Keratinocyte (primary cell): Measurements from ENCODE around the gene CPAMD8.

Experiments used
- EZH2 ChIP-seq: IDR thresholded peaks from one replicate; pipeline ENCODE4 v1.6.1; 2012; ENCODE audit warnings: inconsistent platforms, mild to moderate bottlenecking, low read length, moderate library complexity
- TF ChIP-seq, protein P1 (sequence below), 3 experiments: IDR thresholded peaks in 1 of 3; conservative IDR thresholded peaks in 1 of 3; optimal IDR thresholded peaks in 1 of 3; 2 replicates in 2 of 3; 3 replicates in 1 of 3; pipeline versions ENCODE3 to v1.5.1; 2011; ENCODE audit warnings: low read length in 3 of 3, mild to moderate bottlenecking in 3 of 3, moderate library complexity in 2 of 3, control low read depth in 1 of 3, inconsistent platforms in 1 of 3; ENCODE audit not compliant: insufficient read depth in 2 of 3; ENCODE audit errors: extremely low read depth in 1 of 3

DNA sequence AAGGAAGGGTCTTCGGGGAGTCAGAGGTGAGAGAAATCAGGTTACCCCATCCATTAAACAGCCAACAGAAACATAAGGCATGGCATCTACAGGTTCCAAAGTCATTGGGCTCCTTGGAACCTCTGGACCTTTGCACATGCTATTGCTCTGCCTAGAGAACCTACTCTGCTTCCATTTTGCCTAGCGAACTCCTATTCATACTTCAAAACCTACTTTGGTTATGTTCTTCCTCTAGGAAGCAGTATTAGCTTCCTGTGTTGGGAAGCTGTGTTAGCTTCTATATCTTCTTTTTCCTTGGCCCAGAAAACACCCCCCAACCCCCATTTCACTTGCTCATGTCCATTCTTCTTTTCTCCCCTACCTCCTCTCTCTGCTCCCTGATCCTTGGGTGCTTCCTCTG lies 98.3 kb downstream of the CPAMD8 start:
- TF ChIP-seq EZH2: no peak
- TF ChIP-seq, protein P1, sequence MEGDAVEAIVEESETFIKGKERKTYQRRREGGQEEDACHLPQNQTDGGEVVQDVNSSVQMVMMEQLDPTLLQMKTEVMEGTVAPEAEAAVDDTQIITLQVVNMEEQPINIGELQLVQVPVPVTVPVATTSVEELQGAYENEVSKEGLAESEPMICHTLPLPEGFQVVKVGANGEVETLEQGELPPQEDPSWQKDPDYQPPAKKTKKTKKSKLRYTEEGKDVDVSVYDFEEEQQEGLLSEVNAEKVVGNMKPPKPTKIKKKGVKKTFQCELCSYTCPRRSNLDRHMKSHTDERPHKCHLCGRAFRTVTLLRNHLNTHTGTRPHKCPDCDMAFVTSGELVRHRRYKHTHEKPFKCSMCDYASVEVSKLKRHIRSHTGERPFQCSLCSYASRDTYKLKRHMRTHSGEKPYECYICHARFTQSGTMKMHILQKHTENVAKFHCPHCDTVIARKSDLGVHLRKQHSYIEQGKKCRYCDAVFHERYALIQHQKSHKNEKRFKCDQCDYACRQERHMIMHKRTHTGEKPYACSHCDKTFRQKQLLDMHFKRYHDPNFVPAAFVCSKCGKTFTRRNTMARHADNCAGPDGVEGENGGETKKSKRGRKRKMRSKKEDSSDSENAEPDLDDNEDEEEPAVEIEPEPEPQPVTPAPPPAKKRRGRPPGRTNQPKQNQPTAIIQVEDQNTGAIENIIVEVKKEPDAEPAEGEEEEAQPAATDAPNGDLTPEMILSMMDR (optimal IDR thresholded peaks at IDR 0.05 in 1 of 3, IDR thresholded peaks at IDR 0.05 in 1 of 3, conservative IDR thresholded peaks at IDR 0.05 in 1 of 3; ENCODE audit: extremely low read depth in 1 of 3, insufficient read depth in 2 of 3, low read length in 3 of 3): no peak
